ENCODE results near the gene EARS2.

- TF ChIP-seq E2F5 (CRISPR knock-in tag; IDR thresholded peaks at IDR 0.05) = no peak
- TF ChIP-seq MYC (IDR thresholded peaks at IDR 0.05; ENCODE audit: low read depth, low read length) = no peak
- no peak for TF ChIP-seq MYC (CRISPR knock-in tag; IDR thresholded peaks at IDR 0.05; ENCODE audit: borderline replicate concordance, low read depth)
- TF ChIP-seq NR2F6 (CRISPR knock-in tag; IDR thresholded peaks at IDR 0.05) = no peak
- TF ChIP-seq CTCF (IDR thresholded peaks at IDR 0.05 in 2 of 3, conservative IDR thresholded peaks at IDR 0.05 in 1 of 3; ENCODE audit: insufficient read depth in 2 of 3, low read depth in 1 of 3, low read length in 3 of 3) = no peak
- no peak for TF ChIP-seq RAD21 (CRISPR knock-in tag; conservative IDR thresholded peaks at IDR 0.05 in 1 of 2, IDR thresholded peaks at IDR 0.05 in 1 of 2)
- no peak for TF ChIP-seq SMAD1 (IDR thresholded peaks at IDR 0.05; ENCODE audit: low read depth, low read length, partially characterized antibody)
- no peak for TF ChIP-seq SMC3 (conservative IDR thresholded peaks at IDR 0.05; ENCODE audit: insufficient read depth, low read depth, low read length)
- TF ChIP-seq POLR2AphosphoS5 (IDR thresholded peaks at IDR 0.05; ENCODE audit: control insufficient read depth, insufficient read depth, low read depth, low read length) = no peak
- TF ChIP-seq CEBPB (tag; IDR thresholded peaks at IDR 0.05) = no peak
Measured at GRCh38 chr16:23512168-23512695, 44.9 kb downstream of the EARS2 start.
